ENCODE measurements around the gene CLECL1.
"Not testable (repeated sequence)": the region's sequence is repeated elsewhere in the genome, so short reads cannot be mapped to it uniquely, and the experiment has no call there.

Gene CLECL1

GRCh38 chr12:9692909-9693308 lies 40.0 kb downstream of the CLECL1 start:
- DNase-seq: no peak

DNA sequence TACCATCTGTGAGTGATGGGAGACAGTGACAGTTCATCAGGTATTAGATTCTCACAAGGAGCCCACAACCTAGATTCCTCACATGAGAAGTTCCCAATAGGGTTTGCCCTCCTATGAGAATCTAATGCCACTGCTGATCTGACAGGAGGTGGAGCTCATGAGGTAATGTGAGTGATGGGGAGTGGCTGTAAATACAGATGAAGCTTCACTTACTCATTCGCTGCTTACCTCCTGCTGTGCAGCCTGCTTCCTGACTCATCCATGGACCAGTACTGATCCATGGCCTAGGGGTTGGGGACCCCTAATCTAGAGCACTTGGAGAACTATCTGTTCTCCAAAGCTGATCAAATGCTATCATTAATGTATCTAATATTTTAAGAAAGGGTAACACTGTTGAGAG lies 45.7 kb downstream of the CLECL1 start:
- no peak for DNase-seq

DNA sequence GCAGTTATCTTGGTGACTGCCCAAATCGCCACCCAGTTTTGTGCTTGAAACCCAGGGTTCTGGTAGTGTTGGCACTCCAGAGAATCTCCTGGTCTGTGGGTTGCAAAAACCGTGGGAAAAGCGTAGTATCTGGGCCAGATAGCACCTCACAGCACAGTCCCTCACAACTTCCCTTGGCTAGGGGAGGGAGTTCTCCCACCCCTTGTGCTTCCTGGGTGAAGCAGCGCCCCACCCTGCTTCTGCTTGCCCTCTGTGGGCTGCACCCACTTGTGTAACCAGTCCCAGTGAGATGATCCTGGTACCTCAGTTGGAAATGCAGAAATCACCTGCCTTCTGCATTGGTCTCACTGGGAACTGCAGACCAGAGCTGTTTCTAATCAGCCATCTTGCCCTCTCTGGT lies 47.0 kb downstream of the CLECL1 start:
- DNase-seq: no peak

- not testable (repeated sequence) for DNase-seq
These were observed 47.5 kb downstream of the CLECL1 start for GRCh38 chr12:9685366-9685765.

- DNase-seq: not testable (repeated sequence)
These were observed 49.9 kb downstream of the CLECL1 start for GRCh38 chr12:9682949-9683348.

GRCh38 chr12:9682508-9682907 lies 50.4 kb downstream of the CLECL1 start:
- not testable (repeated sequence) for DNase-seq

DNA sequence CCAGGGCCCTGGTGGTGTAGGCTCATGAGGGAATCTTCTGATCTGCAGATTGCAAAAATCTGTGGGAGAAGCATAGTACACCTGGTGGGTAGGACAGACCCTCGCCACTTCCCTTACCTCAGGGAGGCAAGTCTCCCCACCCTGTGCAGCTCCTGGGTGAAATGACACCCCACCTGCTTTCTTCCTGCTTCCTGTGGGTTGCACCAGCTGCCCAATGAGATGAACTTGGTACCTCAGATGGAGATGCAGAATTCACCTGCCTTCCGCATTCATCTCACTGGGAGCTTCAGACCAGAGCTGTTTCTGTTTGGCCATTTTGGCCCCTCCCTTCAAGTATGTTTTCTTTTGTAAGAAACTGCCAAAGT lies 58.7 kb downstream of the CLECL1 start:
- DNase-seq: no peak

GRCh38 chr12:9673404-9674225 lies 59.3 kb downstream of the CLECL1 start:
- DNase-seq: no peak

All from NCI-H1930 (cell line).